CD4-positive, CD25-positive, alpha-beta regulatory T cell (primary cell): ENCODE results near the gene DOHH. TPM values are rescaled to one million over a fixed set of nuclear protein-coding genes. Genes with fewer than 3 reads are reported as not detected.

Source experiments
- ATAC-seq, 2 donors: fragments of 150-1000 bp; cut with Tn5 transposase; one replicate each; pipeline ENCODE4 v1.10.0; 2021; ENCODE audit warnings: low read depth in 2 of 2, moderate number of reproducible peaks in 2 of 2, moderate library complexity in 1 of 2
- DNase-seq, 3 donors: peaks; one replicate each; pipeline versions ENCODE4 v3.0.0 to v3.0.0-alpha.2; 2012 to 2022; ENCODE audit warnings: mixed read lengths in 1 of 3
- H3K27ac ChIP-seq: one replicate; pipeline ENCODE4 v1.7.0; 2013; ENCODE audit warnings: mild to moderate bottlenecking, low read length; ENCODE audit not compliant: insufficient read depth, poor library complexity, severe bottlenecking
- H3K27me3 ChIP-seq: one replicate; pipeline ENCODE4 v1.7.0; 2013; ENCODE audit warnings: low read length; ENCODE audit not compliant: control insufficient read depth, insufficient read depth
- H3K36me3 ChIP-seq: one replicate; pipeline ENCODE4 v1.7.0; 2013; ENCODE audit warnings: mild to moderate bottlenecking, low read length, moderate library complexity; ENCODE audit not compliant: control insufficient read depth, insufficient read depth
- H3K4me1 ChIP-seq: 2 replicates; pipeline ENCODE4 v1.7.0; 2013; ENCODE audit warnings: mild to moderate bottlenecking, low read length; ENCODE audit not compliant: insufficient read depth, control insufficient read depth, poor library complexity, severe bottlenecking
- H3K4me3 ChIP-seq: one replicate; pipeline ENCODE4 v1.7.0; 2013; ENCODE audit warnings: low read depth, mild to moderate bottlenecking, low read length, moderate library complexity
- H3K9me3 ChIP-seq, 2 experiments: 1 replicate in 1 of 2; 2 replicates in 1 of 2; pipeline ENCODE4 v1.7.0; 2013; ENCODE audit warnings: low read length in 2 of 2, mild to moderate bottlenecking in 1 of 2, moderate library complexity in 1 of 2; ENCODE audit not compliant: control insufficient read depth in 2 of 2
- H3K27ac Mint-ChIP-seq, 3 donors: one replicate each; pipeline ENCODE4 v1.8.0; 2020 to 2022; ENCODE audit warnings: mild to moderate bottlenecking in 3 of 3, mixed read lengths in 3 of 3, moderate library complexity in 2 of 3
- H3K27me3 Mint-ChIP-seq: one replicate; pipeline ENCODE4 v1.8.0; 2022; ENCODE audit warnings: mild to moderate bottlenecking, mixed read lengths
- H3K36me3 Mint-ChIP-seq: one replicate; pipeline ENCODE4 v1.8.0; 2020; ENCODE audit warnings: mixed read lengths
- H3K4me1 Mint-ChIP-seq, 4 donors: one replicate each; pipeline ENCODE4 v1.8.0; 2020 to 2022; ENCODE audit warnings: mixed read lengths in 4 of 4, mild to moderate bottlenecking in 1 of 4
- H3K4me3 Mint-ChIP-seq, 4 donors: one replicate each; pipeline ENCODE4 v1.8.0; 2020 to 2022; ENCODE audit warnings: mild to moderate bottlenecking in 4 of 4, mixed read lengths in 4 of 4, moderate library complexity in 3 of 4
- H3K9me3 Mint-ChIP-seq, 7 donors: one replicate each; pipeline ENCODE4 v1.8.0; 2020 to 2022; ENCODE audit warnings: mixed read lengths in 7 of 7, mild to moderate bottlenecking in 3 of 7, moderate library complexity in 2 of 7
- polyA plus RNA-seq, 4 donors: library from polyadenylated mRNA; unstranded; fragments of 300-500 nt; fragmentation: Illumina TruSeq; gene quantifications; one replicate each; pipeline ENCODE4 v1.2.3, GENCODE V29; 2021
- total RNA-seq: library from RNA; stranded (reverse); gene quantifications from one replicate; pipeline ENCODE4 v1.2.3, GENCODE V29; 2022

Gene DOHH
- total and polyA plus RNA-seq, 5 donors from 2014 or later = 3.5 to 13.9 (median 7.7) TPM

DNA sequence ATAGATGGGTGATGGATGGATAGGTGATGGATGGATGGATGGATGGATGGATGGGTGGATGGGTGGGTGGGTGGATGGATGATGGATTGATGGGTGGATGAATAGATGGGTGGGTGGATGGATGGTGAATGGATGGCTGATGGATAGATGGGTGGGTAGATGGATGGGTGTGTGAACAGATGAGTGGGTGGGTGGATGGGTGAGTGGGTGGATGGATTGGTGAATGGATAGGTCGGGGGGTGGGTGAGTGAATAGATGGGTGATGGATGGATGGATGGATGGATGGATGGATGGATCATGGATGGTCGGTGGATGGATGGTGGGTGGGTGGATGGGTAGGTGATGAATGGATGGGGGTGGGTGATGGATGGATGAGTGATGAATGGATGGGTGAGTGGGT lies 23.6 kb downstream of the DOHH start:
- no peaks in the 10 kb centered on the region for H3K27me3 ChIP-seq
- no peaks in the 10 kb centered on the region for H3K9me3 ChIP-seq
- DNase-seq = no peak
- H3K27ac ChIP-seq = no peak overlapping the region
- Mint-ChIP-seq H3K27me3 (peaks cover 5% of the 10 kb centered on the region), H3K4me3 (no peak overlapping the region), H3K36me3 (no peaks in the 10 kb centered on the region), H3K27ac (no peak overlapping the region), H3K4me1 (peaks cover 0 to 18% (median 7%) of the 10 kb centered on the region in 4 donors), H3K9me3 (peaks cover 0 to 2% (median 0%) of the 10 kb centered on the region in 7 donors)
- H3K36me3 ChIP-seq = no peaks in the 10 kb centered on the region
- ATAC-seq = no peak
- H3K4me3 ChIP-seq = no peak overlapping the region
- H3K4me1 ChIP-seq = peaks cover 12% of the 10 kb centered on the region

DNA sequence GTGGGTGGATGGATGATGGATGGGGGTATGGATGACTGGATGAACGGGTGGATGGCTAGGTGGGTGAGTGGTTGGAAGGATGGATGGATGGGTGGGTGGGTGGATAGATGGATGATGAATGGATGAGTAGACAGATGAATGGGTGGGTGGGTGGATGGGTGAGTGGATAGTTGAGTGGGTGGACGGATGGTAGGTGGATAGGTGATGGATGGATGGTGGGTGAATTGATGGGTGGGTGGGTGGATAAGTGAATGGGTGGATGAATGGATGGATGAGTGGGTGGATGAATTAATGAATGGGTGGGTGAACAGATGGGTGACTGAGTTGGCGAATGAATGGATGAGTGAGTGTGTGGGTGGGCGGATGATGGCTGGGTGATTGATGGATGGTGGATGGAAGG lies 25.0 kb downstream of the DOHH start:
- Histone ChIP-seq H3K9me3 (no peaks in the 10 kb centered on the region), H3K4me3 (no peak overlapping the region), H3K27ac (no peak overlapping the region), H3K27me3 (no peaks in the 10 kb centered on the region), H3K36me3 (no peaks in the 10 kb centered on the region), H3K4me1 (peaks cover 12% of the 10 kb centered on the region)
- Mint-ChIP-seq H3K27me3 (peaks cover 13% of the 10 kb centered on the region), H3K27ac (no peak overlapping the region), H3K4me3 (no peak overlapping the region), H3K9me3 (peaks cover 0 to 2% (median 0%) of the 10 kb centered on the region in 7 donors), H3K36me3 (no peaks in the 10 kb centered on the region), H3K4me1 (peaks cover 0 to 18% (median 7%) of the 10 kb centered on the region in 4 donors)
- DNase-seq (no peak), ATAC-seq (no peak)

DNA sequence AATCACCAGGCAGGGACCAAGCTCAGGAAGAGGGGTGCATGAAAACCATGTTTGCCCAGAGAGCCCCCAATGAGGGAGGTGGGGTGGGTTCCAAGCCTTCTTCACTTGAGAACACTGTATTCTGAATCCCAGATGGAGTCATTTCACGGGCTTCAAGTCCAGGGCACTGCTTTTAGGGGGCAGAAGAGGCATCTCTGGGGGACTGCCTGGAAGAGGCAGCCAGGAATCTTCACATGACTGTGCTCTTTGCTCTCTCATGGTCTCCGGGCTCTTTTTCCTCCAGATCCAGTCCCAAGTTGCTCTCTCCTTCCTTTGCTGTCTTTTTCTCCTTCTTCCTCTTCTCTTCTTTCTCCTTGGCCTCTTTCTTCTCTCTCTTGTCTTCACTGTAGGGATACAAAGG lies 25.9 kb downstream of the DOHH start:
- no peaks in the 10 kb centered on the region for H3K9me3 ChIP-seq
- H3K27ac Mint-ChIP-seq = no peak overlapping the region
- H3K36me3 ChIP-seq = no peaks in the 10 kb centered on the region
- DNase-seq (no peak), ATAC-seq (no peak)
- no peak overlapping the region for H3K4me3 ChIP-seq
- H3K9me3 Mint-ChIP-seq = peaks cover 0 to 2% (median 0%) of the 10 kb centered on the region in 7 donors
- H3K36me3 Mint-ChIP-seq = no peaks in the 10 kb centered on the region
- H3K4me1 ChIP-seq = peaks cover 12% of the 10 kb centered on the region
- H3K27ac ChIP-seq = no peak overlapping the region
- H3K27me3 Mint-ChIP-seq = peaks cover 15% of the 10 kb centered on the region
- no peak overlapping the region for H3K4me3 Mint-ChIP-seq
- H3K4me1 Mint-ChIP-seq = peaks cover 0 to 17% (median 7%) of the 10 kb centered on the region in 4 donors
- H3K27me3 ChIP-seq = no peaks in the 10 kb centered on the region

DNA sequence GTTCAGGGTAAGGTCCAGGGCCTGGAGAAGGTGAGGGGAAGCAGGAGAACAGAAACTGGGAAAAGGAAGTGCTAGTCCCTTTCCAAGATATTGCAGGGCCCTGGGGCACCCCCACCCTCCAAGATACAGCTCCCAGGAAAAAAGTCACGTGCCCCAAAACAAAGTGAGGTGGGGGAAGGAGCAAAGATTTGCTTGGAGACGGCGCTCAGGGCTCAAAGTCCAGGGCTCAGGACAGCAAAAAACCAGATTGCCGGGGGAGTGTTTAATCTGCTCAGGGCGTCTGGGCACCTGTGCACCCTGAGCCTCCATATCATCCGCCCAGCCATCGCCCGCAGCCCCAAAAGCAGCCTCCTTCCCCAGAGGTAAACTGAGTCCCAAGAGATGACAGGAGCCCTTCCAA lies 26.5 kb downstream of the DOHH start:
- Histone ChIP-seq H3K9me3 (no peaks in the 10 kb centered on the region), H3K27me3 (no peaks in the 10 kb centered on the region), H3K4me1 (peaks cover 7% of the 10 kb centered on the region), H3K27ac (no peak overlapping the region), H3K36me3 (no peaks in the 10 kb centered on the region), H3K4me3 (no peak overlapping the region)
- peaks cover 15% of the 10 kb centered on the region for H3K27me3 Mint-ChIP-seq
- peaks cover 0 to 13% (median 7%) of the 10 kb centered on the region in 4 donors for H3K4me1 Mint-ChIP-seq
- no peak for DNase-seq
- ATAC-seq = no peak
- H3K27ac Mint-ChIP-seq = no peak overlapping the region
- H3K36me3 Mint-ChIP-seq = no peaks in the 10 kb centered on the region
- H3K4me3 Mint-ChIP-seq = no peak overlapping the region
- peaks cover 0 to 2% (median 0%) of the 10 kb centered on the region in 7 donors for H3K9me3 Mint-ChIP-seq

DNA sequence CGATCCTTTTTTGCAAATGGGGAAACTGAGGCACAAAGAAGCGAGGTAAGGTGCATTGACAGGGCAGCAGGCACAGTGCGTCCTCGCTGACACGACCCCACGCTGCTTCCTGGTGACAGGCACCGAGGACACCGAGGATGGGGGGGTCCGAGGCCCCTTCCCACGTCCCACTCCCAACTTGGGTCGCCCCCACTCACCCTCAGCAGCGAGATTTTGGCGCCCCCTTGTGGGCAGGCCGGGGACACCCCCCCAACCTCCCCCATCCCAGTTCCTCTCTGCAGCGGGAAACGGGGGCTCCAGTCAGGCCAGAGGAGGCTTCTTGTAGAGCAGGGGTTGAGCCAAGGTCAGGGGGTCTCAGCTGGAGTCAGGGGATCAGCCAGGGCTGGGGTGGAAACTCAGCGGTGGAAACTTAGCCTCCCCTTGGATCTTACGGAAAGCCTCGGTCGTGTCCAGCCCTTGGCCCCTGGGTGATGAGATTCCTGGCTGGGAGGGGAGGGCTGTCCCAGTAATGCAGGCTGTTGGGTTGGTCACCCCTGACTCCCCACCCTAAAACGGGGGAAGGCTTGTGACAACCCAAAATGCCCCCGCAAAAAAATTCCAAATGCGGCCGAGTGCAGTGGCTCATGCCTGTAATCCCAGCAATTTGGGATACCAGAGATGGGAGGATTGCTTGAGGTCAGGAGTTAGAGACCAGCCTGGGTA lies 28.4 kb downstream of the DOHH start:
- no peak overlapping the region for H3K27ac ChIP-seq
- Mint-ChIP-seq H3K4me1 (no peaks in the 10 kb centered on the region), H3K27ac (no peak overlapping the region), H3K36me3 (no peaks in the 10 kb centered on the region), H3K4me3 (no peak overlapping the region), H3K27me3 (peaks cover 10% of the 10 kb centered on the region), H3K9me3 (peaks cover 0 to 2% (median 0%) of the 10 kb centered on the region in 7 donors)
- no peaks in the 10 kb centered on the region for H3K27me3 ChIP-seq
- H3K4me1 ChIP-seq = no peaks in the 10 kb centered on the region
- ATAC-seq (no peak), DNase-seq (peak in 1 of 3 donors; percentile 23)
- no peaks in the 10 kb centered on the region for H3K36me3 ChIP-seq
- no peaks in the 10 kb centered on the region for H3K9me3 ChIP-seq
- no peak overlapping the region for H3K4me3 ChIP-seq

DNA sequence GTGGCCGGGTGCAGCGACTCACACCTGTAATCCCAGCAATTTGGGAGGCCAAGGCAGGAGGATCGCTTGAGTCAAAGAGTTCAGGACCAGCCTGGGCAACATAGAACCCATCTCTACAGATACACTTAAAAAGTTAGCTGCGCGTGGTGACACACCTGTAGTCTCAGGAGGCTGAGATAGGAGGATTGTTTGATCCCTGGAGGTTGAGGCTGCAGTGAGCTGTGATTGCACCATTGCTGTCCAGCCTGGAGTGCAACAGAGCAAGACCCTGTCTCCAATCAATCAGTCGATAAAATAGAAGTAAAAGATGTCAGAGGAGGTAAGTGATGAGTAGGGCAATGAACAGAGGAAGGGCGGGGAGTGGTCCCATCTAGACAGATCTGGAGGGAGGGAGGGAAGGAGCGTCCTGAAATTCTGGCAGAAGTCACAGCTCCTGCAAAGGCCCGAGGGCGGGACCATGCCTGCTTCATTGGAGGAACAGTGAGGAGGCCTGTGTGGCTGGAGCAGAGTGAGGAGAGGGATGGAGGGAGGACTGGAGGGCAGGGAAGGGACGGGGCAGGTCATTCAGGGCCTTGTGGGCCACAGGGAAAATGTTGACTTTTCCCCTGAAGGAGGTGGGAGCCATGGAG lies 29.9 kb downstream of the DOHH start:
- no peak overlapping the region for H3K4me3 ChIP-seq
- Mint-ChIP-seq H3K27me3 (peaks cover 10% of the 10 kb centered on the region), H3K27ac (peak overlapping the region; percentile 8 to 92 (median 31)), H3K36me3 (no peaks in the 10 kb centered on the region), H3K4me1 (no peaks in the 10 kb centered on the region), H3K9me3 (peaks cover 0 to 2% (median 0%) of the 10 kb centered on the region in 7 donors), H3K4me3 (peak overlapping the region in 1 of 4 donors; percentile 64)
- no peak overlapping the region for H3K27ac ChIP-seq
- no peaks in the 10 kb centered on the region for H3K27me3 ChIP-seq
- H3K36me3 ChIP-seq = no peaks in the 10 kb centered on the region
- DNase-seq (no peak), ATAC-seq (no peak)
- no peaks in the 10 kb centered on the region for H3K4me1 ChIP-seq
- H3K9me3 ChIP-seq = no peaks in the 10 kb centered on the region

DNA sequence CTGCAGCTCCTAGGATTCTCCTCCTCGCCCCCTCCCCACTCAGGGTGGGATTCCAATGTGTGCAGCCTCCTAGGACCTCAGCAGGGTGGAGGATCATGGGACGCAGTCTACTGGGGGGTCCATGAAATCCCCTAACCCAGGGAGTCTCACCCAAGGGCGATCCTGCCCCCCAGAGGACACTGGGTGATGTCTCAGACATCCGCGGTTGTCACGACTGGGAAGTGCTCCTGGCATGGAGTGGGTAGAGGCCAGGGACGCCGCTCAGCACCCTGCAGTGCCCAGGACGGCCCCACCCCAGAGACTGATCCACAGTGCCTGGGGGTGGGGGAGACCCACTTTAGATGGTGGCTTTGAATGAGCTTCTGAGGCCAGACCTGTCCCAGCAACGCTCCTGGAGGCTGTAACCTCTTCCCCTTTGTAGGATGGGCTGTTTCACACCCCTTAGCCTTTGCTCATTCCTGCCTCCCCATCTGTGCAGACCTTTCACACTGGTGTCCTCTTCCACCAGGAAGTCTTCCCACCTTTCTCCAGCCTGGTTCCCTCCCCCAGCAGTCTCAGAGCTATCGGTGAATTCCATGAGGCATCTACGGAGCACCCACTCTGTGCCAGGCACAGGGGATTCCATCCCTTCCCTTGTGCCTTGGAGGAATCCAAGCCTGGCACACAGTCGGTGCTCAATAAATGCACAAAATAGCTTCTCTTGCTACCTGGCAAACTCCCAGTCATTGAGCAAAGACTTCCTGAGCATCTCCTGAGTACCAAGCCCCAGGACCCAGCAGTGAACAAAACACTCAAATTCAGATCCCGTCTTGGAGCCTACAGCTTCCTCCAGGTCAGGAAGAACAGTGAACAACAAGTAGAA lies 30.6 kb downstream of the DOHH start:
- Histone ChIP-seq H3K9me3 (no peaks in the 10 kb centered on the region), H3K4me3 (no peak overlapping the region), H3K36me3 (no peaks in the 10 kb centered on the region), H3K4me1 (no peaks in the 10 kb centered on the region), H3K27me3 (no peaks in the 10 kb centered on the region), H3K27ac (no peak overlapping the region)
- Mint-ChIP-seq H3K27me3 (peaks cover 10% of the 10 kb centered on the region), H3K27ac (peak overlapping the region in 2 of 3 donors; percentile 8 to 31), H3K36me3 (no peaks in the 10 kb centered on the region), H3K9me3 (peaks cover 0 to 2% (median 0%) of the 10 kb centered on the region in 7 donors), H3K4me3 (no peak overlapping the region), H3K4me1 (no peaks in the 10 kb centered on the region)
- ATAC-seq = no peak
- DNase-seq = no peak
